Subcutaneous adipose tissue (tissue), 4 donors: ENCODE data around the gene PPP1R14D. TPM values are rescaled to one million over a fixed set of nuclear protein-coding genes. Genes with fewer than 3 reads are reported as not detected.

Source experiments
- CTCF ChIP-seq: fragments of 450-650 bp; IDR thresholded peaks from one replicate; pipeline ENCODE4 v1.5.1; 2016; ENCODE audit warnings: low read depth, mild to moderate bottlenecking, control low read depth, antibody characterized with exemption, moderate library complexity
- total RNA-seq, 4 donors: library from RNA; depleted of rRNA; stranded (reverse); fragments of >200 nt; gene quantifications; one replicate each; pipeline ENCODE4 v1.1.0, GENCODE V29; 2016

PPP1R14D gene
- total RNA-seq, 4 donors from 2014 or later, result not detected

DNA sequence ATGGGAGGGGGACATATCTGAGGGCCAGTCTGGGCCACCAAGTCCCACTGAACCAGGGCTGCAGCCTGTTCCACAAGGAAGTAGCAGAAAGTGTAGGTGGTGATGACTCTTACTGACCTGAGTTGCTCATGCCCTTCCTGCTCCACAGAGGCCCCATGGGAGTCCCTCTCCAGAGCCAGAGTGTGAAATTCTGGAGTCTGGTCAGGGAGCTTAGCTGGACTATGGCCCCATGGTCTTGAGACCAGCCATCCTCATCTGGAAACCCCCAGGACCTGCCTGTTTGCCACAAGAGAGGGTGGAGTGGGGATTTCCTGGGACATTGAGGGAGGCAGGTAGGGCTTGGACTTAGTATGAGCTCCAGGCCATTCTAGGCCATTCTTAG, 18.3 kb upstream of the PPP1R14D start:
- no peak for TF ChIP-seq CTCF

DNA sequence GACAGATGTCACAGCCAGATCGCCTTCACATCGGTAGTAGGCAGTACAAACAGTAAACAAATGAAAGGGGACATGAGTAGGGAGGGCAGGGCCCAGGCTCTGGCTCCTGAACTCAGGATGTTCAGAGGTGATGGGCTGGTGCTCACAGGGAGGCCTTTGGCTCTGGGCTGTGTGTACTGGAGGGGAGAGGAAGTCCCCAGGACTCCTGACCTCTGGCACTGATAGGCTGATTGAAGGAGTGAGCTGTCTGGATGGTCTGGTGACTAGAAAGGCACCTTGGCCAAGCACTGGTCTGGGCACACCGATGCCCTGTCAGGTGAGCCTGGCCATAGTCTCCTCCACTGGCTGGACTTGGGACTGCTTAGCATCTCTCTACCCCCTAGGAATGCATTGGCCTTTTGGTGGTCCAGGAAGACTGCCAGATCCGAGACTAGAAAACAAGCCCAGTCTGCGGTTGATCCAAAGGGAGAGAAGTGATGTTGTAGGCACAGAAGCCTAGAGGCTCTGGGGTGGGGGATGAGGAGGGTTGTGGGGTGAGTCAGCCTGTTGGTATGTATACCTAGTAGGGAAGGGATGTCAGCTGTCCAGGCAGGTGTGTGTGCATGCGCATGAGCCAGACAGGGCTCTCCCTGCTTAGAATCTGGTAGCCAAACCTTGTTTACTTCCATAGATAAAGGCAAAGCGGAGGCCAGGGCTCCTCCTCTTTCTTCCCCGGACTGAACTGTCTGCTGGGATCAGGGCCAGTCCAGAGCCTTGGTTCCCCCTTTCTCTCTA, 17.2 kb upstream of the PPP1R14D start:
- no peak for TF ChIP-seq CTCF

- no peak for TF ChIP-seq CTCF
Observed at GRCh38 chr15:40845036-40845435, 16.5 kb upstream of the PPP1R14D start.

DNA sequence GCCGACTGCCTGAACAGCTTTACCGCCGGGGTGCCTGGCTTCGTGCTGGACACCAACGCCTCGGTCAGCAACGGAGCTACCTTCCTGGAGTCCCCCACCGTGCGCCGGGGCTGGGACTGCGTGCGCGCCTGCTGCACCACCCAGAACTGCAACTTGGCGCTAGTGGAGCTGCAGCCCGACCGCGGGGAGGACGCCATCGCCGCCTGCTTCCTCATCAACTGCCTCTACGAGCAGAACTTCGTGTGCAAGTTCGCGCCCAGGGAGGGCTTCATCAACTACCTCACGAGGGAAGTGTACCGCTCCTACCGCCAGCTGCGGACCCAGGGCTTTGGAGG, 16.2 kb upstream of the PPP1R14D start:
- no peak for TF ChIP-seq CTCF

- no peak for TF ChIP-seq CTCF
Observed at GRCh38 chr15:40843885-40844695, 15.6 kb upstream of the PPP1R14D start, which contains the start of gene SPINT1. TSS of gene SPINT1 (plus strand) at chr15:40844048. CDS start at chr15:40844555, 507 bp downstream.

GRCh38 chr15:40843261-40843884, 14.9 kb upstream of the PPP1R14D start:
- TF ChIP-seq CTCF, result no peak

DNA sequence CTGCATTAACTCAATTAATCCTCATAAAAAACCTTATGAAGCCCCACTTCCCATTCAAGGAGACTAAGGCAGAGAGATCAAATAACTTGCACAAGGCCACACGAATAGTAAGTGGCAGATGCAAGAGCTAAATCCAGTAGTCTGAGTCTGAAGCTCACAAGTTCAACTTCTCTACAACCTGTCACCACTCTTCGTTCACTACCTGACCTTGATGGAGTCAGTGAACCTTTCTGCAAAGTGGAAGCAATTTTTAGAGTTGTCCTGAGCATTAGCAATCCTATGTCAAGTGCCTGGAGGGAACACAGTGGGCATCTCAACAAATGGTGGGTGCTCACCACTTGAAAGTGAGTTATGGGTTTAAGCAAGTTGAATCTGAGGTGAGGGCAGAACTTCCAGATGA, 13.2 kb upstream of the PPP1R14D start:
- TF ChIP-seq CTCF, result no peak
